Measurements from ENCODE around the gene RELL1. TPM values are rescaled to one million over a fixed set of nuclear protein-coding genes. Genes with fewer than 3 reads are reported as not detected.

The RELL1 gene
- total and polyA plus RNA-seq, 4 experiments from 2014 or later = 3.9 to 36.9 (median 21.9) TPM

DNA sequence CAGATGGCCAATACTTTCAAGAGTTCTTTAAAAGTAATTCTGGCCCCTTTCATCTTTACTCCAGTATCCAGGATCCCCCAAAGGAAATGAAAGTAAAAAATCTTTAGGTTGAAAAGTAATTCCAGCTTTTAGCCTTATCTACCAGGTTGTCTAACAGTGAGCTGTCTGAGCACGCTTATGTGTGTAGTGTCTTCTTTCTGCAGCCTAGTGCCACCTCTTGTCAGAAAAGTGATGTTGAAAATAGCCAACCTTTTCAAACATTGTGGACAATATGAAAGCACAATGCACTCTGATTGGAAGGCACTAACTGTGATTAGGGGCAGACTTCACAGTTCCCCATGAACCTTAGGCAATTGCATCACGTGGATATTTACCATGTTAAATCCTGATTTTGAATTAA lies 92.1 kb downstream of the RELL1 start:
- Mint-ChIP-seq H3K27ac (no peak overlapping the region), H3K9me3 (no peaks in the 10 kb centered on the region), H3K36me3 (peaks cover 0 to 5% of the 10 kb centered on the region in 2 donors), H3K27me3 (no peaks in the 10 kb centered on the region), H3K4me1 (no peaks in the 10 kb centered on the region), H3K4me3 (no peak overlapping the region)
- Histone ChIP-seq H3K36me3 (ENCODE audit: insufficient read depth, low read length) (no peaks in the 10 kb centered on the region), H3K27me3 (ENCODE audit: insufficient read depth, low read length) (no peaks in the 10 kb centered on the region), H3K9me3 (ENCODE audit: control insufficient read depth in 1 of 2, low read length in 2 of 2) (no peaks in the 10 kb centered on the region), H3K4me3 (ENCODE audit: low read length in 2 of 2) (no peak overlapping the region), H3K27ac (ENCODE audit: low read depth, low read length) (no peak overlapping the region), H3K4me1 (ENCODE audit: insufficient read depth, low read length) (no peaks in the 10 kb centered on the region)
- no peak for DNase-seq
- CTCF ChIA-PET (ENCODE audit: partially characterized antibody) = interaction anchor here (2.1 kb wide), 1 partner anchor 9 kb away, joined by 7 read pairs; no protein-coding TSS in a partner anchor
- intact Hi-C loops (cut with micrococcal nuclease) = no loop called here
- POLR2A ChIA-PET (ENCODE audit: partially characterized antibody) = interaction anchor here (0.8 kb wide), 1 partner anchor 9 kb away, joined by 3 read pairs; no protein-coding TSS in a partner anchor

DNA sequence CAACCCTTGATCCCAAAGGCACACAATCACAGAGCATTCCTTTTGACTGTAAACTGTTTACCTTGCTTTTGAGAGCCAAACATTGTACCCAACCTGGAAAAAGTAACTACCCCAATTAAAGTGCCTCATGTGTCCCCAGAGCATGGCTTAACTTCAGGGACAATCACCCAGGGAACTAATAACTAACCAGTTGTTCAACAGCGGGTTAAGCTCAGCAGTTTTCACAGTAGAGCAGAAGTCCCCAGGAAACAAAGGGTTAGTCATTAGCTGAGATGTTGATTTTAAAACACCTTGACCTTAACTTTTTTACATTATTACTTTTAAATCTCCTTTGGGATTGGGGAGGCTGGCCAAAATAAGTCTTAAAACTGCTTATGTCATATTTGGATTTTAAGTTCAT lies 94.8 kb downstream of the RELL1 start:
- H3K27me3 Mint-ChIP-seq = peaks cover 0 to 2% of the 10 kb centered on the region in 2 donors
- peaks cover 0 to 4% (median 0%) of the 10 kb centered on the region in 8 donors for H3K9me3 Mint-ChIP-seq

DNA sequence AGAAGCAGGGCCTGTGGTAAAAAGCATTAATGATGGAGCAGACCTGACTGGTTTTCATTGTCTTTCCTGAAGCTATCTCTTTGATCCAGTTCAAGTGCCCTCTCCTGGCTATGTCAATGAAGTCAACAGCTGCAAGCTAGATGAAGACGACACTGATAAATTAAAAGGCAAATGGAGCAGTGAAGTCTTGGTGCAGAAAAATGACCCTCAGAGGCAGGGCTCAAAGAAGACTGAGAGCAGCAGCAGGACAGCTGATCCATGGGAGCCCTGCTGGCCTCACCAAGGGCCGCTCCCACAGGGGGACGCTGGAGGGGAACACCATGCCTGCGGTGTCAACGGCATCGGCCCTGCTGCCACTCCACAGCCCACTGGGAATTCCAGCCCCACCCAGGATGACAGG lies 96.2 kb downstream of the RELL1 start:
- no peaks in the 10 kb centered on the region for H3K4me1 ChIP-seq (ENCODE audit: insufficient read depth, low read length)
- H3K9me3 Mint-ChIP-seq = peaks cover 0 to 4% (median 0%) of the 10 kb centered on the region in 8 donors
- H3K27me3 ChIP-seq (ENCODE audit: insufficient read depth, low read length) = no peaks in the 10 kb centered on the region
- no peaks in the 10 kb centered on the region for H3K36me3 ChIP-seq (ENCODE audit: insufficient read depth, low read length)
- H3K9me3 ChIP-seq (ENCODE audit: control insufficient read depth in 1 of 2, low read length in 2 of 2) = no peaks in the 10 kb centered on the region
- POLR2A ChIA-PET (ENCODE audit: partially characterized antibody) = no interaction called here
- H3K4me3 Mint-ChIP-seq = no peak overlapping the region
- H3K27me3 Mint-ChIP-seq = peaks cover 0 to 2% of the 10 kb centered on the region in 2 donors
- no peak for DNase-seq
- CTCF ChIA-PET (ENCODE audit: partially characterized antibody) = interaction anchor here (1.5 kb wide), 1 partner anchor 12 kb away, joined by 12 read pairs; no protein-coding TSS in a partner anchor
- no peak overlapping the region for H3K27ac ChIP-seq (ENCODE audit: low read depth, low read length)
- intact Hi-C loops (cut with micrococcal nuclease) = no loop called here
- no peaks in the 10 kb centered on the region for H3K4me1 Mint-ChIP-seq
- H3K27ac Mint-ChIP-seq = no peak overlapping the region
- H3K36me3 Mint-ChIP-seq = peaks cover 0 to 25% of the 10 kb centered on the region in 2 donors
- H3K4me3 ChIP-seq (ENCODE audit: low read length in 2 of 2) = no peak overlapping the region

More for the DNA sequence above, 94.8 kb downstream of the RELL1 start:
- H3K27me3 ChIP-seq (ENCODE audit: insufficient read depth, low read length) = no peaks in the 10 kb centered on the region
- DNase-seq = no peak
- no peak overlapping the region for H3K27ac Mint-ChIP-seq
- H3K4me1 Mint-ChIP-seq = no peaks in the 10 kb centered on the region
- H3K36me3 Mint-ChIP-seq = peaks cover 0 to 19% of the 10 kb centered on the region in 2 donors
- ChIA-PET CTCF (ENCODE audit: partially characterized antibody) (interaction anchor here (1.5 to 1.8 kb wide), 2 partner anchors 11 to 25 kb away, joined by 3 to 12 read pairs; no protein-coding TSS in a partner anchor), POLR2A (ENCODE audit: partially characterized antibody) (no interaction called here)
- no peak overlapping the region for H3K4me3 Mint-ChIP-seq
- intact Hi-C loops (cut with micrococcal nuclease) = no loop called here
- H3K4me3 ChIP-seq (ENCODE audit: low read length in 2 of 2) = no peak overlapping the region
- H3K27ac ChIP-seq (ENCODE audit: low read depth, low read length) = no peak overlapping the region
- H3K9me3 ChIP-seq (ENCODE audit: control insufficient read depth in 1 of 2, low read length in 2 of 2) = no peaks in the 10 kb centered on the region
- H3K4me1 ChIP-seq (ENCODE audit: insufficient read depth, low read length) = no peaks in the 10 kb centered on the region
- no peaks in the 10 kb centered on the region for H3K36me3 ChIP-seq (ENCODE audit: insufficient read depth, low read length)

- ChIA-PET CTCF (ENCODE audit: partially characterized antibody) (interaction anchor here (1.1 kb wide), 1 partner anchor 15 kb away, joined by 3 read pairs; no protein-coding TSS in a partner anchor), POLR2A (ENCODE audit: partially characterized antibody) (no interaction called here)
- Histone ChIP-seq H3K4me1 (ENCODE audit: insufficient read depth, low read length) (no peaks in the 10 kb centered on the region), H3K4me3 (ENCODE audit: low read length in 2 of 2) (no peak overlapping the region), H3K27ac (ENCODE audit: low read depth, low read length) (no peak overlapping the region), H3K27me3 (ENCODE audit: insufficient read depth, low read length) (peaks cover 5% of the 10 kb centered on the region), H3K9me3 (ENCODE audit: control insufficient read depth in 1 of 2, low read length in 2 of 2) (no peaks in the 10 kb centered on the region), H3K36me3 (ENCODE audit: insufficient read depth, low read length) (no peaks in the 10 kb centered on the region)
- DNase-seq = no peak
- H3K27me3 Mint-ChIP-seq = peaks cover 3 to 11% of the 10 kb centered on the region in 2 donors
- H3K4me1 Mint-ChIP-seq = peaks cover 0 to 6% (median 1%) of the 10 kb centered on the region in 4 donors
- H3K27ac Mint-ChIP-seq = no peak overlapping the region
- intact Hi-C loops (cut with micrococcal nuclease) = no loop called here
- no peak overlapping the region for H3K4me3 Mint-ChIP-seq
- peaks cover 0 to 8% (median under 1%) of the 10 kb centered on the region in 8 donors for H3K9me3 Mint-ChIP-seq
- peaks cover 6 to 37% of the 10 kb centered on the region in 2 donors for H3K36me3 Mint-ChIP-seq
These were observed 98.0 kb downstream of the RELL1 start for GRCh38 chr4:37588150-37588549.

DNA sequence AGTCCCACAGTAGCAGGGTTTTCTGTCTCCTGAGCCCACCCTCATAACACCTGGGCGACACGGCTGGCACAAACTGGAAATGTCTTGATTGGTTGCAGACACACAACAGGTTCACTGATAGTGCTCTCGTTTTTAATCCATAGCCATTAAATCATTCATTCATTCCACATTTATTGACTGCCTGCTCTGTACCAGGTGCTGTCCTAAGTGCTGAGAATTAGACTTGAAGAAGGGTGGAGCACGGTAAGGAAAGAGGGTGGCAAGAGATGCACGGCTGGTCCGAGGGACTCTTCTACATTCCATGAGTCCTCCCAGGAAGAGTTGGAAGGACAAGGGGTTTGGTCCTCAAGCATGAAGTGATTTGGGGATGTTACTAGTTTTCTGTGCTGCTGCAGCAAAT lies 100.0 kb downstream of the RELL1 start:
- intact Hi-C loops (cut with micrococcal nuclease) = no loop called here
- Histone ChIP-seq H3K36me3 (ENCODE audit: insufficient read depth, low read length) (no peaks in the 10 kb centered on the region), H3K9me3 (ENCODE audit: control insufficient read depth in 1 of 2, low read length in 2 of 2) (no peaks in the 10 kb centered on the region), H3K4me1 (ENCODE audit: insufficient read depth, low read length) (no peaks in the 10 kb centered on the region), H3K27ac (ENCODE audit: low read depth, low read length) (no peak overlapping the region), H3K27me3 (ENCODE audit: insufficient read depth, low read length) (peaks cover 8% of the 10 kb centered on the region), H3K4me3 (ENCODE audit: low read length in 2 of 2) (no peak overlapping the region)
- H3K27ac Mint-ChIP-seq = peak overlapping the region in 1 of 7 donors; percentile 45
- CTCF ChIA-PET (ENCODE audit: partially characterized antibody) = no interaction called here
- POLR2A ChIA-PET (ENCODE audit: partially characterized antibody) = no interaction called here
- peaks cover 0 to 6% (median 1%) of the 10 kb centered on the region in 4 donors for H3K4me1 Mint-ChIP-seq
- DNase-seq = no peak
- no peak overlapping the region for H3K4me3 Mint-ChIP-seq
- peaks cover 0 to 23% (median 12%) of the 10 kb centered on the region in 8 donors for H3K9me3 Mint-ChIP-seq
- H3K36me3 Mint-ChIP-seq = peaks cover 6 to 45% of the 10 kb centered on the region in 2 donors
- H3K27me3 Mint-ChIP-seq = peaks cover 4 to 16% of the 10 kb centered on the region in 2 donors

DNA sequence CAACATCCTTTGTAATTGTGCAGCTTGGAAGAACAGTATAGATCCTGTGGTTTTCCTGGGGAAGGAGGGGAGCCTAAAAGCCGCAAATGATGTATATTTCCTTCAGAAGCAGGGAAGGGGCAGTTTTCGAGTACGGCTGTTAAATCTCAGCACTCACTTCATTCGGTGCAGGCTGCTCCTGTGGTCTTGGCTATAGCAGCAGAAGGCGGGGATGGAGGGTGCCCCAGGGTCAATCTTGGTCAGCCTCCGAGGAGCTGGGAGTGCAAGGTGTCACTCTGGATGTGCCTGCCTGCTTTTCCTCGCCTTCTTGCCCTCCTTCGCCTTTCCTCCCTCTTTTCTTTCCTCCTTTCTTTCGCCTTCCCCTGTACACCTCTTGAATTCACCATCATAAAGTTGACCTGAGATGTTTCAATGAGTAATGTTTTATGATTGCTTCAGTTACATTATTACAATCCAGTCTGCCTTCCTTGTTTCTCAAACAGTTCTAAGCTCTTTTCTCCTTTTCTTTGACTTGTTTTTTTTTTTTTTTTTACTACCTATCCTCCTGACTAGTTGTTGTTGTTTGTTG lies 101.6 kb downstream of the RELL1 start:
- Mint-ChIP-seq H3K4me3 (no peak overlapping the region), H3K9me3 (peaks cover 1 to 37% (median 24%) of the 10 kb centered on the region in 8 donors), H3K4me1 (peaks cover 0 to 6% (median 1%) of the 10 kb centered on the region in 4 donors), H3K36me3 (peaks cover 11 to 39% of the 10 kb centered on the region in 2 donors), H3K27ac (peak overlapping the region in 1 of 7 donors; percentile 5), H3K27me3 (peaks cover 5 to 17% of the 10 kb centered on the region in 2 donors)
- H3K9me3 ChIP-seq (ENCODE audit: control insufficient read depth in 1 of 2, low read length in 2 of 2) = no peaks in the 10 kb centered on the region
- intact Hi-C loops (cut with micrococcal nuclease) = no loop called here
- H3K36me3 ChIP-seq (ENCODE audit: insufficient read depth, low read length) = no peaks in the 10 kb centered on the region
- no peaks in the 10 kb centered on the region for H3K4me1 ChIP-seq (ENCODE audit: insufficient read depth, low read length)
- H3K4me3 ChIP-seq (ENCODE audit: low read length in 2 of 2) = no peak overlapping the region
- POLR2A ChIA-PET (ENCODE audit: partially characterized antibody) = no interaction called here
- DNase-seq = no peak
- peaks cover 8% of the 10 kb centered on the region for H3K27me3 ChIP-seq (ENCODE audit: insufficient read depth, low read length)
- H3K27ac ChIP-seq (ENCODE audit: low read depth, low read length) = no peak overlapping the region
- CTCF ChIA-PET (ENCODE audit: partially characterized antibody) = no interaction called here

DNA sequence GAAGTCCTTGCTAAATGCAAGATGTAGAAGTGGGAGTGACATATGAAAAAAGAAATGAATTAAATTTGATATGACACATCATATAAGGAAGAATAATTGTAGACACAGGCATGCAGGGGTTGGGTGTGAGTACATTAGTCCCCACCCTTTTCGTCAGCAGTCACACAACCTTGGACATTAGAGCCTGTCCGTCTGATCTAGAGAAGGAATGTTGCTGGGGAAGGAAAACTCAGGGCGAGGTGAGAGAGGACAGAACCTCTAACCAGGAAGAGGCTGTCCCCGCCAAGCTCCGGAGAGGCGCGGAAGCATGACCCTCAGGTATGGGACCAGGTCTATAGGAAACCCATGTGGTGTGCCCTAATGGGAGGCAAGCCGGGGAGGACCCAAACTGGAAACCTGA lies 102.1 kb downstream of the RELL1 start:
- peak overlapping the region in 1 of 7 donors; percentile 5 for H3K27ac Mint-ChIP-seq
- ChIA-PET CTCF (ENCODE audit: partially characterized antibody) (no interaction called here), POLR2A (ENCODE audit: partially characterized antibody) (no interaction called here)
- Histone ChIP-seq H3K27ac (ENCODE audit: low read depth, low read length) (no peak overlapping the region), H3K36me3 (ENCODE audit: insufficient read depth, low read length) (no peaks in the 10 kb centered on the region), H3K9me3 (ENCODE audit: control insufficient read depth in 1 of 2, low read length in 2 of 2) (no peaks in the 10 kb centered on the region), H3K27me3 (ENCODE audit: insufficient read depth, low read length) (peaks cover 8% of the 10 kb centered on the region), H3K4me1 (ENCODE audit: insufficient read depth, low read length) (no peaks in the 10 kb centered on the region), H3K4me3 (ENCODE audit: low read length in 2 of 2) (no peak overlapping the region)
- no peak overlapping the region for H3K4me3 Mint-ChIP-seq
- H3K27me3 Mint-ChIP-seq = peaks cover 5 to 17% of the 10 kb centered on the region in 2 donors
- peaks cover 0 to 6% (median 1%) of the 10 kb centered on the region in 4 donors for H3K4me1 Mint-ChIP-seq
- H3K36me3 Mint-ChIP-seq = peaks cover 13 to 39% of the 10 kb centered on the region in 2 donors
- intact Hi-C loops (cut with micrococcal nuclease) = no loop called here
- H3K9me3 Mint-ChIP-seq = peaks cover 6 to 42% (median 29%) of the 10 kb centered on the region in 8 donors
- no peak for DNase-seq
